ENCODE data around the gene BANF1. TPM values are rescaled to one million over a fixed set of nuclear protein-coding genes. Genes with fewer than 3 reads are reported as not detected.

The BANF1 gene
- total and polyA plus RNA-seq, 9 of the 15 experiments (the other 6 are each of a cell fraction or from before 2014, with no cell fraction given) = 108 to 651 (median 263) TPM

DNA sequence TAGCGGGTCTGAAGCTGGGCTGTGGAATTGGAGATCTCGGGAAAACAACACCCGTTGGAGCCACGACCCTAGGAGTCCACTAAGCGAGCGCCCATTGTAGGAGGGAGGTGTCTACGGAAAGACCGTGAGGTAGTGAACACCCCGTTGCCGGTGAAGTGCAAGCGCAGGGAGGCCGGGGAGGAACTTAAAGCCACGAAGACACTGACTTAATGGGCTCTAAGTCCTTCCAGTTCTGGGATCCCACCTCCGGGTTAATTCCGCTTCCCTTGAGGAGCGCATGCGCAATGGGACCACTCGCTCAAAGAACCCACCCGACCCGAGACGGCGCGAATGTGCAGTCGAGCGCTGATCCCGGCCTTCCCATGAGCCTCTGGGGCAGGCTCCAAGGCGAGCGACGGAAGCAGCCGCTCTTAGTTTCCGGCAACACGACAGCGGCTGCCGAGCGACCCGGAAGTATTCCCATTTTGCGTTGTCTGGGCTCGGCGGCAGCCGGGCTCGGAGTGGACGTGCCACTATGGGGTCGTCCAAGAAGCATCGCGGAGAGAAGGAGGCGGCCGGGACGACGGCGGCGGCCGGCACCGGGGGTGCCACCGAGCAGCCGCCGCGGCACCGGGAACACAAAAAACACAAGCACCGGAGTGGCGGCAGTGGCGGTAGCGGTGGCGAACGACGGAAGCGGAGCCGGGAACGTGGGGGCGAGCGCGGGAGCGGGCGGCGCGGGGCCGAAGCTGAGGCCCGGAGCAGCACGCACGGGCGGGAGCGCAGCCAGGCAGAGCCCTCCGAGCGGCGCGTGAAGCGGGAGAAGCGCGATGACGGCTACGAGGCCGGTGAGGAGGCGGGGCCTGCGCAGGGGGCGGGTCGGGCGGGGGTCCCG is 40.8 kb upstream of the BANF1 start, which contains the start of gene SART1 (continued):
- TF ChIP-seq, protein P1, sequence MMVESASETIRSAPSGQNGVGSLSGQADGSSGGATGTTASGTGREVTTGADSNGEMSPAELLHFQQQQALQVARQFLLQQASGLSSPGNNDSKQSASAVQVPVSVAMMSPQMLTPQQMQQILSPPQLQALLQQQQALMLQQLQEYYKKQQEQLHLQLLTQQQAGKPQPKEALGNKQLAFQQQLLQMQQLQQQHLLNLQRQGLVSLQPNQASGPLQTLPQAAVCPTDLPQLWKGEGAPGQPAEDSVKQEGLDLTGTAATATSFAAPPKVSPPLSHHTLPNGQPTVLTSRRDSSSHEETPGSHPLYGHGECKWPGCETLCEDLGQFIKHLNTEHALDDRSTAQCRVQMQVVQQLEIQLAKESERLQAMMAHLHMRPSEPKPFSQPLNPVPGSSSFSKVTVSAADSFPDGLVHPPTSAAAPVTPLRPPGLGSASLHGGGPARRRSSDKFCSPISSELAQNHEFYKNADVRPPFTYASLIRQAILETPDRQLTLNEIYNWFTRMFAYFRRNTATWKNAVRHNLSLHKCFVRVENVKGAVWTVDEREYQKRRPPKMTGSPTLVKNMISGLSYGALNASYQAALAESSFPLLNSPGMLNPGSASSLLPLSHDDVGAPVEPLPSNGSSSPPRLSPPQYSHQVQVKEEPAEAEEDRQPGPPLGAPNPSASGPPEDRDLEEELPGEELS (CRISPR knock-in tag; IDR thresholded peaks at IDR 0.05; ENCODE audit: borderline replicate concordance) = no peak
- TF ChIP-seq SNIP1 (IDR thresholded peaks at IDR 0.05; ENCODE audit: low read depth) = no peak
- no peak for TF ChIP-seq ZNF695 (CRISPR knock-in tag; IDR thresholded peaks at IDR 0.05)
- no peak for TF ChIP-seq SETDB1 (IDR thresholded peaks at IDR 0.05; ENCODE audit: low read length)
- peak; percentile 14 for TF ChIP-seq SMAD1 (IDR thresholded peaks at IDR 0.05; ENCODE audit: low read depth, low read length, partially characterized antibody)
- TF ChIP-seq POLR2G (IDR thresholded peaks at IDR 0.05; ENCODE audit: low read depth, low read length) = peak; percentile 98
- TF ChIP-seq TAF1 (IDR thresholded peaks at IDR 0.05; ENCODE audit: control insufficient read depth, extremely low read depth, insufficient read depth, low read length, severe bottlenecking) = peak; percentile 96
- TF ChIP-seq, protein P2, sequence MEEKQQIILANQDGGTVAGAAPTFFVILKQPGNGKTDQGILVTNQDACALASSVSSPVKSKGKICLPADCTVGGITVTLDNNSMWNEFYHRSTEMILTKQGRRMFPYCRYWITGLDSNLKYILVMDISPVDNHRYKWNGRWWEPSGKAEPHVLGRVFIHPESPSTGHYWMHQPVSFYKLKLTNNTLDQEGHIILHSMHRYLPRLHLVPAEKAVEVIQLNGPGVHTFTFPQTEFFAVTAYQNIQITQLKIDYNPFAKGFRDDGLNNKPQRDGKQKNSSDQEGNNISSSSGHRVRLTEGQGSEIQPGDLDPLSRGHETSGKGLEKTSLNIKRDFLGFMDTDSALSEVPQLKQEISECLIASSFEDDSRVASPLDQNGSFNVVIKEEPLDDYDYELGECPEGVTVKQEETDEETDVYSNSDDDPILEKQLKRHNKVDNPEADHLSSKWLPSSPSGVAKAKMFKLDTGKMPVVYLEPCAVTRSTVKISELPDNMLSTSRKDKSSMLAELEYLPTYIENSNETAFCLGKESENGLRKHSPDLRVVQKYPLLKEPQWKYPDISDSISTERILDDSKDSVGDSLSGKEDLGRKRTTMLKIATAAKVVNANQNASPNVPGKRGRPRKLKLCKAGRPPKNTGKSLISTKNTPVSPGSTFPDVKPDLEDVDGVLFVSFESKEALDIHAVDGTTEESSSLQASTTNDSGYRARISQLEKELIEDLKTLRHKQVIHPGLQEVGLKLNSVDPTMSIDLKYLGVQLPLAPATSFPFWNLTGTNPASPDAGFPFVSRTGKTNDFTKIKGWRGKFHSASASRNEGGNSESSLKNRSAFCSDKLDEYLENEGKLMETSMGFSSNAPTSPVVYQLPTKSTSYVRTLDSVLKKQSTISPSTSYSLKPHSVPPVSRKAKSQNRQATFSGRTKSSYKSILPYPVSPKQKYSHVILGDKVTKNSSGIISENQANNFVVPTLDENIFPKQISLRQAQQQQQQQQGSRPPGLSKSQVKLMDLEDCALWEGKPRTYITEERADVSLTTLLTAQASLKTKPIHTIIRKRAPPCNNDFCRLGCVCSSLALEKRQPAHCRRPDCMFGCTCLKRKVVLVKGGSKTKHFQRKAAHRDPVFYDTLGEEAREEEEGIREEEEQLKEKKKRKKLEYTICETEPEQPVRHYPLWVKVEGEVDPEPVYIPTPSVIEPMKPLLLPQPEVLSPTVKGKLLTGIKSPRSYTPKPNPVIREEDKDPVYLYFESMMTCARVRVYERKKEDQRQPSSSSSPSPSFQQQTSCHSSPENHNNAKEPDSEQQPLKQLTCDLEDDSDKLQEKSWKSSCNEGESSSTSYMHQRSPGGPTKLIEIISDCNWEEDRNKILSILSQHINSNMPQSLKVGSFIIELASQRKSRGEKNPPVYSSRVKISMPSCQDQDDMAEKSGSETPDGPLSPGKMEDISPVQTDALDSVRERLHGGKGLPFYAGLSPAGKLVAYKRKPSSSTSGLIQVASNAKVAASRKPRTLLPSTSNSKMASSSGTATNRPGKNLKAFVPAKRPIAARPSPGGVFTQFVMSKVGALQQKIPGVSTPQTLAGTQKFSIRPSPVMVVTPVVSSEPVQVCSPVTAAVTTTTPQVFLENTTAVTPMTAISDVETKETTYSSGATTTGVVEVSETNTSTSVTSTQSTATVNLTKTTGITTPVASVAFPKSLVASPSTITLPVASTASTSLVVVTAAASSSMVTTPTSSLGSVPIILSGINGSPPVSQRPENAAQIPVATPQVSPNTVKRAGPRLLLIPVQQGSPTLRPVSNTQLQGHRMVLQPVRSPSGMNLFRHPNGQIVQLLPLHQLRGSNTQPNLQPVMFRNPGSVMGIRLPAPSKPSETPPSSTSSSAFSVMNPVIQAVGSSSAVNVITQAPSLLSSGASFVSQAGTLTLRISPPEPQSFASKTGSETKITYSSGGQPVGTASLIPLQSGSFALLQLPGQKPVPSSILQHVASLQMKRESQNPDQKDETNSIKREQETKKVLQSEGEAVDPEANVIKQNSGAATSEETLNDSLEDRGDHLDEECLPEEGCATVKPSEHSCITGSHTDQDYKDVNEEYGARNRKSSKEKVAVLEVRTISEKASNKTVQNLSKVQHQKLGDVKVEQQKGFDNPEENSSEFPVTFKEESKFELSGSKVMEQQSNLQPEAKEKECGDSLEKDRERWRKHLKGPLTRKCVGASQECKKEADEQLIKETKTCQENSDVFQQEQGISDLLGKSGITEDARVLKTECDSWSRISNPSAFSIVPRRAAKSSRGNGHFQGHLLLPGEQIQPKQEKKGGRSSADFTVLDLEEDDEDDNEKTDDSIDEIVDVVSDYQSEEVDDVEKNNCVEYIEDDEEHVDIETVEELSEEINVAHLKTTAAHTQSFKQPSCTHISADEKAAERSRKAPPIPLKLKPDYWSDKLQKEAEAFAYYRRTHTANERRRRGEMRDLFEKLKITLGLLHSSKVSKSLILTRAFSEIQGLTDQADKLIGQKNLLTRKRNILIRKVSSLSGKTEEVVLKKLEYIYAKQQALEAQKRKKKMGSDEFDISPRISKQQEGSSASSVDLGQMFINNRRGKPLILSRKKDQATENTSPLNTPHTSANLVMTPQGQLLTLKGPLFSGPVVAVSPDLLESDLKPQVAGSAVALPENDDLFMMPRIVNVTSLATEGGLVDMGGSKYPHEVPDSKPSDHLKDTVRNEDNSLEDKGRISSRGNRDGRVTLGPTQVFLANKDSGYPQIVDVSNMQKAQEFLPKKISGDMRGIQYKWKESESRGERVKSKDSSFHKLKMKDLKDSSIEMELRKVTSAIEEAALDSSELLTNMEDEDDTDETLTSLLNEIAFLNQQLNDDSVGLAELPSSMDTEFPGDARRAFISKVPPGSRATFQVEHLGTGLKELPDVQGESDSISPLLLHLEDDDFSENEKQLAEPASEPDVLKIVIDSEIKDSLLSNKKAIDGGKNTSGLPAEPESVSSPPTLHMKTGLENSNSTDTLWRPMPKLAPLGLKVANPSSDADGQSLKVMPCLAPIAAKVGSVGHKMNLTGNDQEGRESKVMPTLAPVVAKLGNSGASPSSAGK (IDR thresholded peaks at IDR 0.05) = peak; percentile 16; the same call in 1 of the 2 replicates
- TF ChIP-seq ZNF263 (CRISPR knock-in tag; IDR thresholded peaks at IDR 0.05; ENCODE audit: borderline replicate concordance) = peak; percentile 34; the same call in 1 of the 2 replicates
- TF ChIP-seq ZNF699 (CRISPR knock-in tag; IDR thresholded peaks at IDR 0.05; ENCODE audit: insufficient replicate concordance) = no peak
- no peak for TF ChIP-seq ILF3 (IDR thresholded peaks at IDR 0.05; ENCODE audit: borderline replicate concordance)
- TF ChIP-seq THRAP3 (IDR thresholded peaks at IDR 0.05; ENCODE audit: borderline replicate concordance) = no peak
- no peak for TF ChIP-seq CEBPB (tag; IDR thresholded peaks at IDR 0.05)
